Liver (tissue), 9 donors: ENCODE data around the gene PLA2G10. TPM values are rescaled to one million over a fixed set of nuclear protein-coding genes. Genes with fewer than 3 reads are reported as not detected.

Experiments
- DNase-seq: peaks from one replicate; pipeline ENCODE4 v3.0.0-alpha.2; 2017; ENCODE audit warnings: low spot score
- H3K27ac ChIP-seq, 2 donors: one replicate each; pipeline ENCODE4 v1.7.0; 2013; ENCODE audit warnings: inconsistent platforms in 2 of 2, low read length in 2 of 2, control low read depth in 1 of 2, low read depth in 1 of 2, mild to moderate bottlenecking in 1 of 2
- H3K27me3 ChIP-seq, 4 donors: one replicate each; pipeline versions ENCODE4 v1.6.1 to v1.7.0; 2013; ENCODE audit warnings: low read length in 3 of 4, inconsistent platforms in 1 of 4, mild to moderate bottlenecking in 1 of 4, moderate library complexity in 1 of 4; ENCODE audit not compliant: control insufficient read depth in 4 of 4, insufficient read depth in 4 of 4
- H3K36me3 ChIP-seq, 4 donors: one replicate each; pipeline versions ENCODE4 v1.6.1 to v1.7.0; 2013; ENCODE audit warnings: low read length in 3 of 4, mild to moderate bottlenecking in 3 of 4, low read depth in 1 of 4, moderate library complexity in 1 of 4; ENCODE audit not compliant: control insufficient read depth in 4 of 4, insufficient read depth in 3 of 4
- H3K4me1 ChIP-seq, 4 donors: one replicate each; pipeline versions ENCODE4 v1.6.1 to v1.7.0; 2013; ENCODE audit warnings: low read length in 3 of 4, mild to moderate bottlenecking in 3 of 4, moderate library complexity in 1 of 4; ENCODE audit not compliant: control insufficient read depth in 4 of 4, insufficient read depth in 4 of 4
- H3K4me3 ChIP-seq, 3 donors: one replicate each; pipeline versions ENCODE4 v1.6.1 to v1.7.0; 2013; ENCODE audit warnings: low read length in 3 of 3, control low read depth in 1 of 3, low read depth in 1 of 3, mild to moderate bottlenecking in 1 of 3
- H3K9ac ChIP-seq, 2 donors: one replicate each; pipeline ENCODE4 v1.7.0; 2013; ENCODE audit warnings: low read length in 2 of 2, mild to moderate bottlenecking in 2 of 2, moderate library complexity in 2 of 2, control low read depth in 1 of 2, low read depth in 1 of 2
- H3K9me3 ChIP-seq, 4 donors: one replicate each; pipeline versions ENCODE4 v1.6.1 to v1.7.0; 2013; ENCODE audit warnings: low read length in 3 of 4; ENCODE audit not compliant: control insufficient read depth in 4 of 4
- FOXA2 ChIP-seq: IDR thresholded peaks from 2 replicates; pipeline ENCODE4 v1.6.1; 2016; ENCODE audit warnings: antibody characterized with exemption
- GABPA ChIP-seq, 2 donors: IDR thresholded peaks in 1 of 2; conservative IDR thresholded peaks in 1 of 2; 2 replicates each; pipeline ENCODE4 v1.6.1; 2016; ENCODE audit warnings: antibody characterized with exemption in 2 of 2, mild to moderate bottlenecking in 1 of 2, moderate library complexity in 1 of 2
- HNF4A ChIP-seq, 2 donors: conservative IDR thresholded peaks; 2 replicates each; pipeline ENCODE4 v1.6.1; 2016; ENCODE audit warnings: antibody characterized with exemption in 2 of 2, mild to moderate bottlenecking in 2 of 2
- HNF4G ChIP-seq: IDR thresholded peaks from 2 replicates; pipeline ENCODE4 v1.6.1; 2016; ENCODE audit warnings: antibody characterized with exemption
- JUND ChIP-seq, 2 donors: IDR thresholded peaks; 2 replicates each; pipeline ENCODE4 v1.6.1; 2016; ENCODE audit warnings: antibody characterized with exemption in 2 of 2
- NR2F2 ChIP-seq: IDR thresholded peaks from 2 replicates; pipeline ENCODE4 v1.6.1; 2016; ENCODE audit warnings: antibody characterized with exemption
- RAD21 ChIP-seq, 2 donors: IDR thresholded peaks; 2 replicates each; pipeline ENCODE4 v1.6.1; 2016; ENCODE audit warnings: antibody characterized with exemption in 2 of 2, mild to moderate bottlenecking in 2 of 2
- RXRA ChIP-seq, 2 donors: IDR thresholded peaks; 2 replicates each; pipeline ENCODE4 v1.6.1; 2017 to 2018; ENCODE audit warnings: antibody characterized with exemption in 2 of 2, mild to moderate bottlenecking in 1 of 2
- SP1 ChIP-seq: IDR thresholded peaks from 2 replicates; pipeline ENCODE4 v1.6.1; 2018; ENCODE audit warnings: antibody characterized with exemption, mild to moderate bottlenecking
- TAF1 ChIP-seq: conservative IDR thresholded peaks from 2 replicates; pipeline ENCODE4 v1.6.1; 2016; ENCODE audit warnings: antibody characterized with exemption, mild to moderate bottlenecking
- YY1 ChIP-seq: IDR thresholded peaks from 2 replicates; pipeline ENCODE4 v1.6.1; 2016; ENCODE audit warnings: antibody characterized with exemption, mild to moderate bottlenecking
- WGBS: extraction: QIAGEN DNeasy Blood & Tissue Kit; methylation state at CpG from one replicate; pipeline ENCODE4 v1.1.7; 2013; 5-methylcytosine and 5-hydroxymethylcytosine counted together
- polyA plus RNA-seq, 2 donors: library from polyadenylated mRNA; stranded (reverse) in 1 of 2; unstranded in 1 of 2; fragments of 200-250 nt in 1 of 2; fragments of >200 nt in 1 of 2; fragmentation: Nextera tagmentation in 1 of 2; extraction: Ambion mirVana in 1 of 2; gene quantifications; one replicate each; pipeline versions ENCODE4 v1.2.1 to v1.2.3, GENCODE V29; 2013 to 2015
- total RNA-seq, 2 donors: library from RNA; depleted of rRNA; stranded (reverse); fragments of >200 nt; gene quantifications; one replicate each; pipeline ENCODE4 v1.2.3, GENCODE V29; 2014
- TF ChIP-seq, protein P1 (sequence below): IDR thresholded peaks from 2 replicates; pipeline ENCODE4 v1.6.1; 2016; ENCODE audit warnings: antibody characterized with exemption
- TF ChIP-seq, protein P2 (sequence below): IDR thresholded peaks from 2 replicates; pipeline ENCODE4 v1.6.1; 2016; ENCODE audit warnings: antibody characterized with exemption, mild to moderate bottlenecking
- TF ChIP-seq, protein P3 (sequence below): IDR thresholded peaks from 2 replicates; pipeline ENCODE4 v1.6.1; 2016; ENCODE audit warnings: antibody characterized with exemption
- TF ChIP-seq, protein P4 (sequence below): IDR thresholded peaks from 2 replicates; pipeline ENCODE4 v1.6.1; 2016; ENCODE audit warnings: antibody characterized with exemption
- donor health status: healthy.
- donor health status: healthy.
- donor health status: healthy.
- donor health status: healthy.
- donor health status: healthy.

PLA2G10 gene
- total and polyA plus RNA-seq, 4 donors = not detected

DNA sequence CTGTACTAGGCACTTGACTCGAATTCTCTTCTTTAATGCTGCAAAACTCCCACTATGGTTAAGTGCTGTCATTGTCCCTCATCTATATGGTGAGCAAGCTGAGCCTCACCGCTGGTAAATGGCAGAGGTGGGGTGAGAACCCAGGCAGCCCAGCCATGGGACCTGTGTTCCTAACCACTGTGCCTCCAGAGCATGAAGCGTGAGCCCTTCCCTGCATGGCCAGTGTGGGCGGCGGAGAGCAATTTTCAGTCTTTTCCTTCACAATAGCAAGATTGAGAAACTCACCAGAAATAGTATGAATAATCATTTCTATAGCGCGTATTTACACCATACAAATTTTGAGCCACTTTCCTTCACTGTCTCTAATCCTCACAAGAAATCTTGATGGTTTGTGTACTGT is 52.2 kb downstream of the PLA2G10 start:
- no peak overlapping the region for H3K4me3 ChIP-seq
- no peak overlapping the region for H3K27ac ChIP-seq
- H3K36me3 ChIP-seq = peaks cover 10 to 20% (median 17%) of the 10 kb centered on the region in 4 donors
- H3K9me3 ChIP-seq = no peaks in the 10 kb centered on the region
- 94% methylated on average over 7 of the region's 7 CpGs for WGBS
- TF ChIP-seq TAF1 = no peak
- TF ChIP-seq HNF4A (conservative IDR thresholded peaks at IDR 0.05) = no peak
- TF ChIP-seq JUND (IDR thresholded peaks at IDR 0.05) = no peak
- TF ChIP-seq, protein P1, sequence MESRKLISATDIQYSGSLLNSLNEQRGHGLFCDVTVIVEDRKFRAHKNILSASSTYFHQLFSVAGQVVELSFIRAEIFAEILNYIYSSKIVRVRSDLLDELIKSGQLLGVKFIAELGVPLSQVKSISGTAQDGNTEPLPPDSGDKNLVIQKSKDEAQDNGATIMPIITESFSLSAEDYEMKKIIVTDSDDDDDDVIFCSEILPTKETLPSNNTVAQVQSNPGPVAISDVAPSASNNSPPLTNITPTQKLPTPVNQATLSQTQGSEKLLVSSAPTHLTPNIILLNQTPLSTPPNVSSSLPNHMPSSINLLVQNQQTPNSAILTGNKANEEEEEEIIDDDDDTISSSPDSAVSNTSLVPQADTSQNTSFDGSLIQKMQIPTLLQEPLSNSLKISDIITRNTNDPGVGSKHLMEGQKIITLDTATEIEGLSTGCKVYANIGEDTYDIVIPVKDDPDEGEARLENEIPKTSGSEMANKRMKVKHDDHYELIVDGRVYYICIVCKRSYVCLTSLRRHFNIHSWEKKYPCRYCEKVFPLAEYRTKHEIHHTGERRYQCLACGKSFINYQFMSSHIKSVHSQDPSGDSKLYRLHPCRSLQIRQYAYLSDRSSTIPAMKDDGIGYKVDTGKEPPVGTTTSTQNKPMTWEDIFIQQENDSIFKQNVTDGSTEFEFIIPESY = no peak
- TF ChIP-seq RAD21 (IDR thresholded peaks at IDR 0.05) = no peak
- TF ChIP-seq NR2F2 = no peak
- no peak for TF ChIP-seq HNF4G
- TF ChIP-seq, protein P2, sequence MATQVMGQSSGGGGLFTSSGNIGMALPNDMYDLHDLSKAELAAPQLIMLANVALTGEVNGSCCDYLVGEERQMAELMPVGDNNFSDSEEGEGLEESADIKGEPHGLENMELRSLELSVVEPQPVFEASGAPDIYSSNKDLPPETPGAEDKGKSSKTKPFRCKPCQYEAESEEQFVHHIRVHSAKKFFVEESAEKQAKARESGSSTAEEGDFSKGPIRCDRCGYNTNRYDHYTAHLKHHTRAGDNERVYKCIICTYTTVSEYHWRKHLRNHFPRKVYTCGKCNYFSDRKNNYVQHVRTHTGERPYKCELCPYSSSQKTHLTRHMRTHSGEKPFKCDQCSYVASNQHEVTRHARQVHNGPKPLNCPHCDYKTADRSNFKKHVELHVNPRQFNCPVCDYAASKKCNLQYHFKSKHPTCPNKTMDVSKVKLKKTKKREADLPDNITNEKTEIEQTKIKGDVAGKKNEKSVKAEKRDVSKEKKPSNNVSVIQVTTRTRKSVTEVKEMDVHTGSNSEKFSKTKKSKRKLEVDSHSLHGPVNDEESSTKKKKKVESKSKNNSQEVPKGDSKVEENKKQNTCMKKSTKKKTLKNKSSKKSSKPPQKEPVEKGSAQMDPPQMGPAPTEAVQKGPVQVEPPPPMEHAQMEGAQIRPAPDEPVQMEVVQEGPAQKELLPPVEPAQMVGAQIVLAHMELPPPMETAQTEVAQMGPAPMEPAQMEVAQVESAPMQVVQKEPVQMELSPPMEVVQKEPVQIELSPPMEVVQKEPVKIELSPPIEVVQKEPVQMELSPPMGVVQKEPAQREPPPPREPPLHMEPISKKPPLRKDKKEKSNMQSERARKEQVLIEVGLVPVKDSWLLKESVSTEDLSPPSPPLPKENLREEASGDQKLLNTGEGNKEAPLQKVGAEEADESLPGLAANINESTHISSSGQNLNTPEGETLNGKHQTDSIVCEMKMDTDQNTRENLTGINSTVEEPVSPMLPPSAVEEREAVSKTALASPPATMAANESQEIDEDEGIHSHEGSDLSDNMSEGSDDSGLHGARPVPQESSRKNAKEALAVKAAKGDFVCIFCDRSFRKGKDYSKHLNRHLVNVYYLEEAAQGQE = no peak
- H3K9ac ChIP-seq = no peak overlapping the region
- no peak for DNase-seq
- no peaks in the 10 kb centered on the region for H3K27me3 ChIP-seq
- H3K4me1 ChIP-seq = no peaks in the 10 kb centered on the region

DNA sequence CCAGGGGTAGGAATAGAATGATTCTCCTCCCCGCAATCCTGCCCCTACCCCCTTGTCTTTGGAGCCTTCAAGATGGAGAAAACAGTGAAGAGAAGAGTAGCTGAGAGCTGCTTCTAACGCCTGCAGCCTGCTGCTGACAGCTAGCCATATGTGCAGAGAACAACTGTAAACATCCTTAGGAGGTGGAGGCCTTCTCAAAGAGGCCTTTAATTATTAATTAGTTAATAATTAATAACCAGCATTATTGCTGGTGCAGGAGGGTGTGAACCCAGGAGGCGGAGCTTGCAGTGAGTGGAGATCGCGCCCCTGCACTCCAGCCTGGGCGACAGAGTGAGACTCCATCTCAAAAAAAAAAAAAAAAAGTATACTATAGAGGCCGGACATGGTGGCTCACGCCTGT is 52.9 kb downstream of the PLA2G10 start:
- H3K4me3 ChIP-seq = no peak overlapping the region
- H3K9ac ChIP-seq = no peak overlapping the region
- WGBS = 95% methylated on average over 8 of the region's 8 CpGs
- H3K27ac ChIP-seq = no peak overlapping the region
- no peaks in the 10 kb centered on the region for H3K27me3 ChIP-seq
- TF ChIP-seq SP1 (no peak), JUND (IDR thresholded peaks at IDR 0.05) (no peak), RAD21 (IDR thresholded peaks at IDR 0.05) (no peak), RXRA (IDR thresholded peaks at IDR 0.05) (no peak), GABPA (IDR thresholded peaks at IDR 0.05 in 1 of 2, conservative IDR thresholded peaks at IDR 0.05 in 1 of 2) (no peak), HNF4A (conservative IDR thresholded peaks at IDR 0.05) (no peak), FOXA2 (no peak), TAF1 (no peak), YY1 (no peak)
- TF ChIP-seq, protein P1 = no peak
- TF ChIP-seq, protein P3, sequence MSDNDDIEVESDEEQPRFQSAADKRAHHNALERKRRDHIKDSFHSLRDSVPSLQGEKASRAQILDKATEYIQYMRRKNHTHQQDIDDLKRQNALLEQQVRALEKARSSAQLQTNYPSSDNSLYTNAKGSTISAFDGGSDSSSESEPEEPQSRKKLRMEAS = no peak
- TF ChIP-seq, protein P2 = no peak
- TF ChIP-seq, protein P4, sequence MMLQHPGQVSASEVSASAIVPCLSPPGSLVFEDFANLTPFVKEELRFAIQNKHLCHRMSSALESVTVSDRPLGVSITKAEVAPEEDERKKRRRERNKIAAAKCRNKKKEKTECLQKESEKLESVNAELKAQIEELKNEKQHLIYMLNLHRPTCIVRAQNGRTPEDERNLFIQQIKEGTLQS = no peak
- peaks cover 8 to 19% (median 17%) of the 10 kb centered on the region in 4 donors for H3K36me3 ChIP-seq
- H3K9me3 ChIP-seq = no peaks in the 10 kb centered on the region
- no peaks in the 10 kb centered on the region for H3K4me1 ChIP-seq
- DNase-seq = no peak
